ENCODE results near the gene MAP2K1. TPM values are rescaled to one million over a fixed set of nuclear protein-coding genes. Genes with fewer than 3 reads are reported as not detected.
"Not testable (repeated sequence)": the region's sequence is repeated elsewhere in the genome, so short reads cannot be mapped to it uniquely, and the experiment has no call there.

Gene MAP2K1
- polyA plus RNA-seq, 3 donors = 48.8 to 55.7 (median 50.0) TPM

DNA sequence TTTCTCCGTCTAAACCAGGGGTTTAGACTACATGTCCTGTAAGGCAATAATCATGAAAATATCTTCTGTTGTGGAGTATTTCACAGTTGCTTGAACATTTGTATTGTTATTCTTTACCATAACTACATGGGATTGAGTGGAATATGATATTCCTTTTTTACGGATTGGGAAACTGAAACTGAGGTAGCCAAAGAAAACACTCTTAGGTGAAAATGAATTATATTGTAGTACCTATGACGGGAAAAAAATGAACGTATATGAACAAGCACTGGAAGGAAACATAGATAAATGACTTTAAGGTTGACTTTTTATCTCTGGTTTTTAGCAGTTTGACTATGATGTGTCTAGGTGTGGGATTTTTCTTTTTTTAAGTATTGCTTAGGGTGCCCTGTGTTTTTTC is 35.6 kb downstream of the MAP2K1 start:
- no peak for DNase-seq (ENCODE audit: low read depth in 3 of 3, low spot score in 2 of 3)

GRCh38 chr15:66423149-66423548 is 36.4 kb downstream of the MAP2K1 start:
- no peak for DNase-seq (ENCODE audit: low read depth in 3 of 3, low spot score in 2 of 3)

- no peak for DNase-seq (ENCODE audit: low read depth in 3 of 3, low spot score in 2 of 3)
These were observed 38.4 kb downstream of the MAP2K1 start for GRCh38 chr15:66424963-66425612.

DNA sequence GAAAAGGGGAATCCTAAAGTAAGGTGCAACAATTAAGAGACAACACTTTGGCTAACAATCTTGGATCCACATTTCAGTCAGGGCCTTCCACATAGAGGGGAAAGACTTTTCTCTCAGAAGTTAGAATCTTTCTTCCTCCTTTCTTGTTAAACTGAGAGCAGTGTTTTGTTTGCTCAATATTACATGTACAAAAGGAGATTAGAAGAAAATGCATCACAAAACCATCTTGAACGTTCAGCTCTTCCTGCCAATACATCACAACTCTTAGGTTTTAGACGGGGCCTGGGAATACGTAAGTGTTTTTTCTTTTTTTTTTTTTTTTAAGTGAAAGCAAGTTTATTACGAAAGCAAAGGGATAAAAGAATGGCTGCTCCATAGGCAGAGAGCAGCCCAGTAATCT is 39.1 kb downstream of the MAP2K1 start:
- no peak for DNase-seq (ENCODE audit: low read depth in 3 of 3, low spot score in 2 of 3)

GRCh38 chr15:66429117-66429516 is 42.4 kb downstream of the MAP2K1 start:
- DNase-seq (ENCODE audit: low read depth in 3 of 3, low spot score in 2 of 3) = no peak

- no peak for DNase-seq (ENCODE audit: low read depth in 3 of 3, low spot score in 2 of 3)
These were observed 42.8 kb downstream of the MAP2K1 start for GRCh38 chr15:66429546-66429945.

DNA sequence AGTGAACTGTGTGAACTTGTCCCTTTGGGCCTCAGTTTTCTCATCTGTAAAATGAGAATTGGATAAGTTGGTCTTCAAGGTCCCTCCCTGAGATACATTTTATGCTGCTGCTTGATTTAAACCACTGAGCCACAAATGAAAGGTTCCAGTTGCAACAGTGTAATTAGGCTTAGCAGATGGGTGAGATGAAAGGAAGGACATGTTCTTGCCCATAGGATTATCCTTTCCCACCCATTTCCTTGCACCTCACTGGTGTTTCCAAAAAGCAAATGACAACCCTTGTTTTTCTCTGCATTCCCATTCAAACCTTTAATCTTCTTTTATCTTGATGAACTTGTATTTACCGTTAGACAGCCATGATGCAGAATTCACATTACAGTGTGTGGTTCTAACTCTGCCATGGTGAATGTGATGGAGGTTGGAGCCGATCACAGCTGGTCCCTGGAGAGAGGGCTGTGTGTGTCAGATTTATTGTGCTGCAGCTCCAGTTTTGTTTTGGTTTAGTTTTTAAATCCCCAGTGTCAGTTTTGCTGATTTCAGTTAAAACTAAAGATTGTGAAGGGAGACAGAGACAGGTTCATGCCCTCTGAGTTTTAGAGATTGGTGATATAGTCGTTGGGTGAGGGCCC is 44.0 kb downstream of the MAP2K1 start:
- DNase-seq (ENCODE audit: low read depth in 3 of 3, low spot score in 2 of 3) = no peak

DNA sequence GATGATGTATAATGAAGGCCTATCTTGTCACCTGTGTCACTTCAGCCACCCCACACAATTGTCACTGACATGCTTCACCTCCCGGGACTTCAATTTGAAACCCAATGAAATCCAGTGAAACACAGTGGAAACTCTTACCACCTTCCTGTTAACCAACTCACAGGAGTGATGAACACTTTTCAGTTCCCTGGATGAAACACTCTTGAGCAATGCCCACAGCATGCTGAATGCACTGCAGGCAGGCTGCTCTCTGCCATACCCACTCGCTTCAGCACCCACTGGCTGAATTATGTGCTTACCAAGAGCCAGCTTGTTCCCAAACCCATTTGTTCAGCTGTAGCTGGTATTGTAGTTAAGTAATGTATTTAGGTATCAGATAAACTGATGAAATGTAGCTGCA is 47.0 kb downstream of the MAP2K1 start:
- DNase-seq (ENCODE audit: low read depth in 3 of 3, low spot score in 2 of 3) = no peak

- DNase-seq (ENCODE audit: low read depth in 3 of 3, low spot score in 2 of 3) = no peak
These were observed 53.8 kb downstream of the MAP2K1 start for GRCh38 chr15:66440501-66440900.

DNA sequence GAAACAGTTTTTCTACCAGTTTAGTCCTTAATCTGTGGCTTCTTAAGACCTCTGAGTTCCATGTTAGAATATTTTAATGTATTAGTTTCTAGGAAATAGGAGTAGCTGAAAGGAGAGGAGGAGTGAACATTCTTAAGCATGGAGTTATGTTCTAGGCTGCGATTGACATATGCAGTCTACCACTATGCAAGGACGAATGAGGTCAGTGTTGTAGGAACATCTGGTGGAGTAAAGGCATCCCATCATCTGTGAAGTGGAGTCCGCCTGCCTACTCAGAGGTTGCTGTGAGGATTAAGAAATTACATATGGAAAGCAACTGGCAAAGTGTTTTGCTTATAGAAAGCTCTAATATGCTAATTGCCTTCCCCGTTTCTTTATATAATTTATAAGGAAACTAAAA is 65.7 kb downstream of the MAP2K1 start:
- DNase-seq (ENCODE audit: low read depth in 3 of 3, low spot score in 2 of 3) = no peak

- no peak for DNase-seq (ENCODE audit: low read depth in 3 of 3, low spot score in 2 of 3)
These were observed 66.4 kb downstream of the MAP2K1 start for GRCh38 chr15:66452971-66453580.

DNA sequence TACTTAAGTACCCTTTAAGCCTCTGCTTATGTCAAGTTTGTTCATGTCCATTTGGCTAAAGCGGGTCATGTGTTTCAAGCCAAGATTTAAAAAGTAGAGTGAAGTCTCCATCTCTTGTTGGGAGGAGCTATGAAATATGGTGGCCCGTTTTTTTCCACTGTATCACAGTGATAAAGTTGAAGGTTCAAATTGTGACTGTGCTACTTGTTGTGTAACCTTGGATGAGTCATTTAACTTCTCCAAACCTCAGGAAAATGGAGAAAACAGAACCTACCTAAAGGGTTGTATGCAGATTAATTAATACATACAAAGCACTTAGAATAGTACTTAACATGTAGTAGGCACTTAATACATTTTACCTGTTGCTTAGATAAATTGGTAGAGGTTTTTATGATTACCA is 67.4 kb downstream of the MAP2K1 start:
- no peak for DNase-seq (ENCODE audit: low read depth in 3 of 3, low spot score in 2 of 3)

DNA sequence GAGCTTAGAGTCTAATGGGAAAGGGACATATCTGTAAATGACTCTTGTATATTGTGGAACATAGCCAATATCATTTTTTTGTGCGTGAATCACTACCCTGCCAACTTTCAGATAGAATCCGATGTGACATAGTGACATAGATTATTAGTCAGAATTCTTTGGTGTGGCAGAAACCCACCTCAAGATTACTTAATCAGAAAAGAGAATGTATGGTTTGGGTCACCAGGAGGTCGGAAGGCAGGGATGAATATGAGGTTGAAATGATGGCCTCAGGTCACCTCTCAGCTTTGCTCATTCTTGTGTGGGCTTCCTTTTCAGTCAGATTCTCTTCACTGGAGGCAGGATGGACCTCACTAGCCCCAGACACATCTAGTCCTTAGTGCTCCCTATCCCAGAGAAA is 69.5 kb downstream of the MAP2K1 start:
- DNase-seq (ENCODE audit: low read depth in 3 of 3, low spot score in 2 of 3) = no peak

- DNase-seq (ENCODE audit: low read depth in 3 of 3, low spot score in 2 of 3) = no peak
These were observed 73.3 kb downstream of the MAP2K1 start for GRCh38 chr15:66459818-66460615.

GRCh38 chr15:66461294-66461693 is 74.6 kb downstream of the MAP2K1 start:
- DNase-seq (ENCODE audit: low read depth in 3 of 3, low spot score in 2 of 3) = not testable (repeated sequence)

GRCh38 chr15:66461917-66462316 is 75.2 kb downstream of the MAP2K1 start:
- no peak for DNase-seq (ENCODE audit: low read depth in 3 of 3, low spot score in 2 of 3)

GRCh38 chr15:66462627-66463026 is 75.9 kb downstream of the MAP2K1 start:
- DNase-seq (ENCODE audit: low read depth in 3 of 3, low spot score in 2 of 3) = no peak

GRCh38 chr15:66465294-66465693 is 78.6 kb downstream of the MAP2K1 start:
- not testable (repeated sequence) for DNase-seq (ENCODE audit: low read depth in 3 of 3, low spot score in 2 of 3)

GRCh38 chr15:66467162-66468040 is 80.7 kb downstream of the MAP2K1 start:
- DNase-seq (ENCODE audit: low read depth in 3 of 3, low spot score in 2 of 3) = not testable (repeated sequence)

DNA sequence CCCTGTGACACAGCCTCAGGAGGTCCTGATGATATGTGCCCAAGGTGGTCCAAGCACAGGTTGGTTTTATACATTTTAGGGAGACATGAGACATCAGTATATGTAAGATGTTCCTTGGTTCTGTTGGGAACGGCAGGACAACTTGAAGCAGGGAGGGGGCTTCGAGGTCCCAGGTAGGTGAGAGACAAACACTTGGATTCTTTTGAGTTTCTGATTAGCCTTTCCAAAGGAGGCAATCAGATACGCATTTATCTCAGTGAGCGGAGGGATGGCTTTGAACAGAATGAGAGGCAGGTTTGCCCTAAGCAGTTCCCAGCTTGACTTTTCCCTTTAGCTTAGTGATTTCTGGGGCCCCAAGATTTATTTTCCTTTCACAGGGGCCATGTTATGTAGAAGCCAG is 84.1 kb downstream of the MAP2K1 start:
- DNase-seq (ENCODE audit: low read depth in 3 of 3, low spot score in 2 of 3) = not testable (repeated sequence)

Measured in right renal cortex interstitium (tissue), 3 donors.